GM21717 (cell line): Measurements from ENCODE around the gene EN1.

Experiments
- ATAC-seq: cut with Tn5 transposase; IDR thresholded peaks from one replicate; pipeline ENCODE4 v1.9.1; 2021; ENCODE audit warnings: mild to moderate bottlenecking, moderate library complexity; ENCODE audit not compliant: unreplicated experiment

EN1 gene

GRCh38 chr2:118856330-118856977 is 9.0 kb upstream of the EN1 start:
- ATAC-seq, result no peak

GRCh38 chr2:118855451-118856279 is 8.2 kb upstream of the EN1 start:
- peak; percentile 85 for ATAC-seq

- no peak for ATAC-seq
These were observed 7.3 kb upstream of the EN1 start for GRCh38 chr2:118854507-118855345.

GRCh38 chr2:118853651-118854291 is 6.3 kb upstream of the EN1 start:
- no peak for ATAC-seq

GRCh38 chr2:118853129-118853640 is 5.7 kb upstream of the EN1 start:
- no peak for ATAC-seq

GRCh38 chr2:118852605-118853128 is 5.2 kb upstream of the EN1 start:
- no peak for ATAC-seq

GRCh38 chr2:118851650-118852049 is 4.2 kb upstream of the EN1 start:
- ATAC-seq, result no peak

GRCh38 chr2:118850901-118851415 is 3.5 kb upstream of the EN1 start:
- no peak for ATAC-seq

GRCh38 chr2:118850168-118850900 is 2.9 kb upstream of the EN1 start:
- ATAC-seq, result no peak

GRCh38 chr2:118849226-118850167 is 2.0 kb upstream of the EN1 start:
- no peak for ATAC-seq

GRCh38 chr2:118848381-118849225 is 1.2 kb upstream of the EN1 start:
- ATAC-seq, result no peak

- no peak for ATAC-seq
These were observed 319 bp upstream of the EN1 start for GRCh38 chr2:118847762-118848172.

- ATAC-seq, result no peak
These were observed 951 bp downstream of the EN1 start for GRCh38 chr2:118846442-118846952.

- ATAC-seq, result no peak
These were observed 1.7 kb downstream of the EN1 start for GRCh38 chr2:118845522-118846441.

- no peak for ATAC-seq
These were observed 2.4 kb downstream of the EN1 start for GRCh38 chr2:118845005-118845521.
